GM23338 (cell line): Measurements from ENCODE around the gene SLC12A7.

Source experiments
- CTCF ChIP-seq, 2 experiments: fragments of 200-600 bp in 1 of 2; sonication (generic) in 1 of 2; conservative IDR thresholded peaks; 2 replicates each; pipeline versions ENCODE4 v1.5.1 to v1.6.1; 2016 to 2017; ENCODE audit warnings: antibody characterized with exemption in 2 of 2, low read depth in 2 of 2, mild to moderate bottlenecking in 2 of 2, moderate library complexity in 1 of 2
- EZH2phosphoT487 ChIP-seq: fragments of 200-600 bp; sonication (generic); IDR thresholded peaks from one replicate; pipeline ENCODE4 v1.8.1; 2018; ENCODE audit warnings: antibody characterized with exemption; ENCODE audit not compliant: unreplicated experiment
- STAT1 ChIP-seq: IDR thresholded peaks from one replicate; pipeline ENCODE4 v1.6.1; 2016; ENCODE audit warnings: antibody characterized with exemption; ENCODE audit not compliant: unreplicated experiment

- no peak for TF ChIP-seq EZH2phosphoT487
- no peak for TF ChIP-seq CTCF (conservative IDR thresholded peaks at IDR 0.05; ENCODE audit: low read depth in 2 of 2)
- TF ChIP-seq STAT1 = no peak
Observed at GRCh38 chr5:1095302-1095989, 16.4 kb downstream of the SLC12A7 start.
